Skeletal muscle cell (primary cell): ENCODE measurements around the gene SSTR3.
A peak's percentile ranks its signal among the peaks of the same experiment; 100 is the strongest.
"Not testable (repeated sequence)": the region's sequence is repeated elsewhere in the genome, so short reads cannot be mapped to it uniquely, and the experiment has no call there.

ENCODE experiments used
- DNase-seq: peaks from one replicate; pipeline ENCODE4 v3.0.0-alpha.2; 2010; ENCODE audit warnings: low read depth
- H3K4me3 ChIP-seq: 2 replicates; pipeline ENCODE4 v1.5.1; 2011; ENCODE audit warnings: low read depth, mild to moderate bottlenecking, control low read depth, low read length, moderate library complexity

Gene SSTR3

DNA sequence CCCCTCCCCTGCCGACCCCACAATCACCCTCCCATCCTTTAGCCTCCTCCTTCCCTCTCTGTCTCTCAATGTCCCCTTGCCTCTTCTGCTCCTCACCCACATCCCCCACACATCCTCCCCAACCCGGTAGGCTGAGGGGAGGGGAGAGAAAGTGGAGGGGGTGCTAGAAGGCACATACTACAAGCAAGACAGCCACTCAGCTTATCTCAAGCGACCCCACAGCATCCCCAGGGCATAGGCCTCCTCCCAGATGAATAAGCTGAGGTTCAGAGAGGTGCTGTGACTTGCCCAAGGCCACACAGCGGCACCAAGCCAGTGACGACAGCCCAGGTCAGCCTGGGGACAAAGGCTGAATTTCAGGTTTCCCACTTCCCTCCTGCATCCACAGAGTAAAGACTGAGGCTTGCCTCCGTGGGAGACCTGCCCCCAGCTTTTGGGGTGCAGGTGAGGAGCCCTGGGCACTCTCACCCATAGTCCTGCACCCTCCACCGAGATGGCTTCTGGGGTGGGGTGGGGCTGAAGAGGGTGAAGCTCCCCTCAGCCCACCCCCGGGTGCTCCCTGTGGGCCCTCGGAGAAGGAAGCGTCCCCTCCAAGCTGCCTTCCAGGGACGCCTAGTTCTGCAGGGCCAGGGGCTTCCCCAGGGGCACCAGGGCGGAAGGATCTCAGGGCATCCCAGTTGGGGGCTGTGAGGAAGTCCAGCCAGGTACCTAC lies 31.3 kb upstream of the SSTR3 start:
- peak overlapping the region; percentile 58 for H3K4me3 ChIP-seq
- no peak for DNase-seq

- no peak for DNase-seq
- no peak overlapping the region for H3K4me3 ChIP-seq
Measured at GRCh38 chr22:37242395-37242918, 30.2 kb upstream of the SSTR3 start.

DNA sequence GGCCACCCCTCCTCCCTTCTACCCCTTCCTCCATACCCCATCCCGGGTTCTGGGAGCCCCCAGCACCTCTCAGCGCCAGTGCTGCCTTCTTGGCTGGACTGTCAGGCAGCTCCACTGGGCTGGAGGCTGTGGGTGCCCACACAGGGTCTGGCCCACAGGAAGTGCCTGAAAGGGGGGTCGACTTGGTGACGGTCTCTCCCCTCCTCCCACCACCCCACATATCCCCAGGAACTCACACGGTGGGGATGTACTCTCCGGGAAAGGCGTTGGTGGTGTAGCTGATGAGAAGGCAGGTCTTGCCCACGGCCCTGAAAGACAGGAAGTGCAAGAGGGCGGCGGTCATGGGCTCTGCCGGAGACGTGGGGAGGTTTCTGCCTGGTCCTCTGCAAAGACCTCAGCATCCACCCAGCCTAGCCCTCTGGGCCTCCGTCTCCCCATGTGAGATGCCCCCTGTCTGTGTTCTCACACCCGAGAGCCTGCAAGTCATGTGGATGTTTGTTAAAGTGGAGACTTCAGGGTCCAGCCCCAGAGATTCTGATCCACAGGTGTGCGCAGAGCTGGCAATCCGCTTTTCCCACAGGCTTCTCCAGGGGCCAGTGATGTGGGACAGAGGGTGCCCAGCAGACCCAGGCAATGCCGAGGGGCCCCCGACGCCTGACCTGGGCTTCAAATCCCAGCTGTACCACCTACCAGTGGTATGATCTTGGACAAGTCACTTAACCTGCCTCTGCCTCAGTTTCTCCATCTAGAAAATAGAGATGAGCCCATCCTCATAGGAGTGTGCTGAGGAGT lies 29.3 kb upstream of the SSTR3 start:
- H3K4me3 ChIP-seq, result no peak overlapping the region
- no peak for DNase-seq

DNA sequence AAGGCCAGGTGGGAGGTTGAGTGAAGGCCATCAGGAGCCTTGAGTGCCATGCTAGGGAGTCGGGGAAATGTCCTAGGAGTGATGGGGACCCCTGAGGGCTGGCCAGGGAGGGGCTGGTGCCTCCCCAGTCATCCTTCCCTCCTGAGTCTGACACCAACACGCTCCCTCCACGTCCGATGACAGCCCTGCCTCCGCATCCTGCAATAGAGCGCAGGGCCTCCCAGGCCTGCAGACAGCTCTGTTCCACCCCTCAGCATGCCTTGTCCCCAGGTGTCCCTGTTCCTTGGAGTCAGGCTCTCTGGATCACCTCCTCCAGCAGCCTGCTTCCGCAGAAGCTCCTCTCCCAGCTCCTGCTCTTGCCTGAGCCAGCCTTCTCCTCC lies 28.7 kb upstream of the SSTR3 start:
- no peak overlapping the region for H3K4me3 ChIP-seq
- DNase-seq, result no peak

- H3K4me3 ChIP-seq, result no peak overlapping the region
Measured at GRCh38 chr22:37240240-37240940, 28.1 kb upstream of the SSTR3 start.

DNA sequence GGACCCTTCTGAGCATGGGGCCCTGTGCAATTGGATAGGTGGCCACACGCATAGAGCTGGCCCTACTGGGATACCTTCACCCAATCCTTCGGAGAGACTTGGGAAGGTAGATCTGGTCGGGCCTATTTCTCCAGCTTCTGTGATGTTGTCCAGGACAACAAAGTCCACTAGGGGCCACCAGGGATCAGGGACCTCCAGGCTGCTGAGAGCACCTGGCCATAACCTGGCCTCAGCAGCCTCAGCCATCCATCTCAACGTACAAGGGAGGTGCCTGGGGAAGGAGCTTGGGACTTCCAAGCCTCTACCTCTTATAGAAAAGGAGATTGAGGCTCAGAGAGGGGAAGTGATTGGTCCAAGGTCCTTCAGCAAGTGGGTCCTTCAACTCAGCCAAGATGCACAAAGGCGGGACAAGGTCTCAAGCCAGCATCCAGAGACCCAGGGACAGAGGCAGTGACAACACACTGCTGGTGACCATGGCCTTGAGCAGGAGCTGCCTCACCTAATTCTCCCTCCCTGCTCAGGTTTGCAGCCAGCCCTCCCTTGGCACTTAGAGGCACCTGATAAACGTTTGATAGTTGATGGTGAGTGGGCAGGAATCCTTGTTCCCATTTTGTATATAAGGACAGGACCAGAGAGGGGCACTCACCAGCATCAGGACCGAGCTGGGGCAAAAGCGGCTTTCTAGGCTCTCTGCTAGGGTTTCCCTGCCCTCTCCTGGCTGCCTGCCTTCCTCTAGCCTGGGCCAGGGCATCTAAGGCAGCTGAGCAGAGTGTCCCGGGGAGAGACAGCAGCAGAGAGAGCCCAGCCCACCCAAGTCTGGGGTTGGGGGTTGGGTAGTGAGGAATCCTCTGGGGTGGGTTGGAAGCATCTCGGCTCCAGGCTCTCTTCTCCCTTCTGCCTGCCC lies 27.3 kb upstream of the SSTR3 start:
- DNase-seq, result no peak
- H3K4me3 ChIP-seq, result no peak overlapping the region

More at GRCh38 chr22:37240240-37240940, 28.1 kb upstream of the SSTR3 start:
- DNase-seq, result no peak

- H3K4me3 ChIP-seq, result no peak overlapping the region
- DNase-seq, result no peak
Measured at GRCh38 chr22:37237371-37238268, 25.3 kb upstream of the SSTR3 start.

DNA sequence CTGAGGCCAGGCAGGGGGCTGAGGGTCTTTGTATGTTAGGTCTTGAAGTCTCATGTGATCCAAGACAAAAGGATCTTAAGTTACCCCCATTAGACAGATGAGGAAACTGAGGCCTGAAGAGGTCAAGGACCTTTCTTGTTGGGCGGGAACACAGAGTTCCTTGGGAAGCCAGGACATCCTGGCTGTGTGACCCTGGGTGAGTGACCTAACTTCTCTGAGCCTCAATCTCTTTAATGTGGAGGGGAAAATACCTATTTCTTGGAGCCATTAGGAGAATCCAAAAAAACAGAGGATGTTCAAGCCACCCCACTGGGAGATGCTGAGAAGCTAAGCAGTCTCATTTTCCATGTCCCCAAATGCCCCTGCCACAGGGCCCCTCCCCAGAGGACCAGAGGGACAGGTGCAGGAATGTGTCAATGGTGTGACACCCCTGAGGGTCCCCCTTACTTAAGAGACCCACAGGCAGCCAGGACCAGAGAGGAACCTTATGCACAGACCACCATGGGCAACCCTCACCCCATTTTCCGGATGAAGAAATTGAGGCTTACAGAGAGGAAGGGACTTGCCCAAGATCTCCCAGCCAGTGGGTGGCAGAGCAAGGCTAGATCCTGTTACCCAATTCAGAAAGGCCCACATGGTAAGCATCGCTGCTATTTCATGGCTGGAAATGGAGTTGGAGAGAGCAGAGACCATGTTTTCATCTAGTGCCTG lies 23.8 kb upstream of the SSTR3 start:
- H3K4me3 ChIP-seq, result no peak overlapping the region
- no peak for DNase-seq

DNA sequence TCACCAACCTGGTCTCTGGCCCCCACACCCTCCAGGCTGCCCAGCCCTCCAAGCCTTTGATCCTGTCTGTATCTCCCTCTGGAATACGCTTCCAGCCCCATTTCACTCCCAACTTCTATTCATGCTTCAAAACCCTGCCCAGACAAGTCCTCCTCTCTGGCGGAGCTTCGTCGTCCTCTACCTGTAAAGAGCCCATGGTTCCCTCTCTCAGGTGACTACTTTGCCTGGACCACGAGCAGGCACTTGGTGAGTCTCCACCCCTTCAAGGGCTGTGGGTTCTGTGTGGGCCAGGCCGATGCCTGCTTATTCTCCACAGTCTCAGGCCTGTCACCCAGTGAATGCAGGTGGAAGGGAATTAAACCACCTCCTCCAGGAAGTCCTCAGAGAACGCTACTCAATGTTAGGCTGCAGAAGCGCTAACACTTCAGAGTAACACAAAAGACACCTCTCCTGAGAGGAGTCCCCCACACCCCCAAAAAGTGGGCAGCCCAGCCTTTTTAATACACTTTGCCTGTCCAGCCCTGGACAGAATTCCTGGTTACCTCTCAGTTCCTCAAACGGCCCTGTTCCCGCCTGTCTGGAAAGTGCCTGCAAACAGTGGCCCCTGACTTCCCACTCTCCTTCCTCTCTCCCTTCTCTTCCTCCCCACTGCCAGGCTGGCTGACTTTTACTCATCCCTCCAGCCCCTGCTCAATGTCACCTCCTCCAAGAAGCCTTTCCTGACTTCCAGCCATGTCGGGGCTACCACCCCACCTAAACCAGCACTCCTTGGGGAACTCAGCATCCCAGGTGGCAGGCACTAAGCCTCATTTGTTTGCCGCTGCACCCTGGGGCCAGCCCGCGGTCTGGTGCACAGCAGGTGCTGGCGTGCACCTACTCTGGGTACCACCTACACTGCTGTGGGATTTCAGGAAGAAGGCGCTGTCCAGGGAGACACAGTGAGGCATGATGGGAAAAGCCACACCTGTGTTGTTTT lies 22.7 kb upstream of the SSTR3 start:
- H3K4me3 ChIP-seq, result no peak overlapping the region

DNA sequence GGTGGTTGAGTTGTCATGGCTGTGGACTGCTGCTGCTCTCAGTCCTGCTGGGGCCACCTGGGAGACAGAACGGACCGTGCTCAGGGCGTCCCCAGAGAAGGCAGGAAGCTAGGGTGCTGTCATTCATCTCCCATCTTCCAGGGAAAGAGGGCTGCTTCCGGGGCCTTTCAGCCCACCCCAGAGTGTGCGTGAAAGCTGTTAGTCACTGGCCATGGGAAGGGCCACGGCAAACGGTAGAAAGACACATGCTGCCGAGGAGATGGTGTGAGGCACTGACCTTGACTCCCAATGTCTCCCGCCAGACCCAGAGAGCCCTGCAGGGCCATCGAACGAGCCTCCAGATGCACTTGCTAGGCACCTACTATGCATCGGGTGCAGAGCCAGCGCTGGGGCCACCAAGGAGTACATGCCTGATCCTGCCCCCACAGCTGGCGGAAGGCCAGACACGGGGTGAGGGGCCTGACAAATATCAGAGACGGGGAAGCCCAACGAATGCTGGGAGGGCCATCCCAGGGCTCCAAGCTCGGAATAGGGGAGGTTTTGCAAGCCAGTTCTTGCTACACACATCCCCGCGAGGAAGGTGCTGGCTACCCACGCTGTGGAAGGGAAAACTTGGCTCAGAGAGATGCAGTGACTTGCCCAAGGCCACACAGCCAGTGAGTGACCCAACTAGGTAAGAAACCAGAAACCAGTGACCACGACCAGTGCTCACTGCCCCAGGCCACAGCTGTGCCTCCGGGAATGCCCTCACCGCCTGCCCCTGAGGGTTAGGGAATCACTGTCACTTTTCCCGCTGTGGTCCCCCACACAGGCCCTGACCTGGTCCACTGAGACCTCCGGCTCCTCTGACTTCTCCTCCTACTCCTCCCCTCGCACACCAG lies 21.7 kb upstream of the SSTR3 start:
- DNase-seq, result no peak
- no peak overlapping the region for H3K4me3 ChIP-seq

More for the DNA sequence above, 22.7 kb upstream of the SSTR3 start:
- DNase-seq, result no peak

DNA sequence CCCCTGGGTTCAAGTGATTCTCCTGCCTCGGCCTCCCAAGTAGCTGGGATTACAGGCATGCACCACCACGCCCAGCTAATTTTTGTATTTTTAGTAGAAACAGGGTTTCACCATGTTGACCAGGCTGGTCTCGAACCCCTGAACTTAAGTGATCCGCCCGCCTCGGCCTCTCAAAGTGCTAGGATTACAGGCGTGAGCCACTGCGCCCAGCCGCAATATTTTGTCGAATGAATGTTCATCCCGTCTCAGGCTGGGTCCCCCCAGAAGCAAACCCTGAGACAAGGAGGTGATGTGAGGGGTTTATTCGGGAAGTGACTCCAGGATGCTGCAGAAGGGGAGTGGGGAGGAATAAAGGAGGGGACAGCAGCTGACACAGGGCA lies 21.1 kb upstream of the SSTR3 start:
- not testable (repeated sequence) for DNase-seq, H3K4me3 ChIP-seq

- DNase-seq, result no peak
- no peak overlapping the region for H3K4me3 ChIP-seq
Measured at GRCh38 chr22:37232140-37232998, 20.1 kb upstream of the SSTR3 start.

GRCh38 chr22:37231406-37232139 lies 19.3 kb upstream of the SSTR3 start:
- H3K4me3 ChIP-seq, result no peak overlapping the region
- DNase-seq, result no peak
